ENCODE measurements around the gene TMED7.
"Not testable (repeated sequence)": the region's sequence is repeated elsewhere in the genome, so short reads cannot be mapped to it uniquely, and the experiment has no call there.

DNA sequence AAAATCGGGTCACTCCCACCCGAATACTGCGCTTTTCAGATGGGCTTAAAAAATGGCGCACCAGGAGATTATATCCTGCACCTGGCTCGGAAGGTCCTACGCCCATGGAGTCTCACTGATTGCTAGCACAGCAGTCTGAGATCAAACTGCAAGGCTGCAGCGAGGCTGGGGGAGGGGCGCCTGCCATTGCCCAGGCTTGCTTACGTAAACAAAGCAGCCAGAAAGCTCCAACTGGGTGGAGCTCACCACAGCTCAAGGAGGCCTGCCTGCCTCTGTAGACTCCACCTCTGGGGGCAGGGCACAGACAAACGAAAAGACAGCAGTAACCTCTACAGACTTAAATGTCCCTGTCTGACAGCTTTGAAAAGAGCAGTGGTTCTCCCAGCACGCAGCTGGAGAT is 48.9 kb upstream of the TMED7 start:
- TF ChIP-seq CTCF (IDR thresholded peaks at IDR 0.05; ENCODE audit: borderline replicate concordance, extremely low read depth, low read length, poor library complexity, severe bottlenecking); EZH2 (IDR thresholded peaks at IDR 0.05; ENCODE audit: borderline replicate concordance, low read depth, low read length, severe bottlenecking): not testable (repeated sequence)

All from DND-41 (cell line).